Endothelial cell of hepatic sinusoid (primary cell): ENCODE measurements around the gene SASH1.
"Not testable (repeated sequence)": the region's sequence is repeated elsewhere in the genome, so short reads cannot be mapped to it uniquely, and the experiment has no call there.

Experiments
- in situ Hi-C: cut with HindIII; loops from 2 replicates; pipeline ENCODE4 v1.10.0; 2017; ENCODE audit warnings: low sequenced_read_pairs

Gene SASH1

DNA sequence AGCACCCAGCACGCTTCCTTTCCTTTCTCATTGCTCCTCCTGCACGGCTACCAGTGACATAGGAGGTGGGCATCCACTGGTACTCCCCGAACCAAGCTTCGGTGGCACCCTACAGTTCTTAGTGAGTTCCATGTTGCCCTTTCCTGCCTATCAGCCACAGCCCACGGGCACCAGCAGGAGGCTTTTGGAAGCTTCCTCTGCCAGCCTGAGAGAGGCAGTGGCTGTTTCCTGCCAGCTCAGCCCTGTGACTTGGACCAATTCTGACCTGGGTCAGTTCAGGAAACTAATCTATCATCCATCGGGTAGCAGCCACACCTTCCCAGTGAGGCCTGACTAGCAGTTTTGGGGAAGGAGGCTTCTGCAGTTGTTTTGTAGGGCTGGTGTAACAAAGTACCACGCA lies 227.8 kb downstream of the SASH1 start:
- in situ Hi-C loops: loop anchor here (25.0 kb wide), 1 partner anchor 392 kb away; no protein-coding TSS in a partner anchor

DNA sequence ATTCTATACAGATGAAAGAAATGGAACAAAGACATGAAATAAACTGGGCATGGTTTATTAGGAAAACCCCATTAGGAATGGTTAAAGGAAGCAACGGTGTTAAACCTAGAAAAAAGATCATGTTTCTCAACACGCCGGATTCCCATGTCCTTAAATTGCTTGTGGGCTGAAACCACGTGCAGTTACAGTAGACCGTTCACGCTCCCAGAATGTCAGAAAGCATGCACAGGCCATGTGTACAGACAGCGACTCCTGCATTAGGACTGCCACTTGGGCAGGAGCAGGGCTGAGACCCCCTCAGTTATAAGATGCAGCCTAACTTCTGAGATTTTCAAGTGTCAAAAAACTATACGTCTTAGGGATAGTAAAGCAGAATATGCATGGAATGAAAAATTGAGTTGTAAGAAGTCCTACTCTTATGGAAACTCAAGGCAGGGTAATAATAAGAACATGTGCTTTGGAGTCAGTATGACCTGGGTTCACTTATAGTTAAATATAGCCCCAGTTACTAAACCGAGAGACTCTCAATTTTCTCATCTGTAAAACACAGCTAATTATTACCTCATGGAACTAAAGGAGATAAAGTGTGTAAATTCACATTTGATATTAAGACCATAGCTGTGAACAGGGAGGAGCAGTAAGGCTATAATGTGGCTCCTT lies 230.2 kb downstream of the SASH1 start:
- in situ Hi-C loops: loop anchor here (25.0 kb wide), 1 partner anchor 389 kb away; no protein-coding TSS in a partner anchor

DNA sequence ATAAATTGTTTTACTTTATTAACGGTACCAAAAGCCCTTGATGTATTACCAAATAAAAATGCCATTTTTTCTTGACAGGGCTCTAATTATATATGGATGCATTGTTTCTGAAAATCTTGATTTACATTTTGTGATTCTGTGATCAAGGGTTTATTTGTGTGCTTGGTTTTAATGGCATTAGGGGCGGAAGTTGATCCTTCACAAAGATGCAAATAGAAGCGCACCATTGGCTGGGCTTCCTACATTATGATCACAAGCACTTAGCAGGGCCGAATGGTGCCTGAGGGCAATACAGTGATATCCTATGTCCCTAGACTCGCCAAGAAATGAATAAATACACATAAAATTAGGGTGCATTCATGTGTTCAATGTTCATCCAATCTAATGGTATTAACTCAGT lies 231.3 kb downstream of the SASH1 start:
- in situ Hi-C loops: loop anchor here (25.0 kb wide), 1 partner anchor 388 kb away; no protein-coding TSS in a partner anchor

DNA sequence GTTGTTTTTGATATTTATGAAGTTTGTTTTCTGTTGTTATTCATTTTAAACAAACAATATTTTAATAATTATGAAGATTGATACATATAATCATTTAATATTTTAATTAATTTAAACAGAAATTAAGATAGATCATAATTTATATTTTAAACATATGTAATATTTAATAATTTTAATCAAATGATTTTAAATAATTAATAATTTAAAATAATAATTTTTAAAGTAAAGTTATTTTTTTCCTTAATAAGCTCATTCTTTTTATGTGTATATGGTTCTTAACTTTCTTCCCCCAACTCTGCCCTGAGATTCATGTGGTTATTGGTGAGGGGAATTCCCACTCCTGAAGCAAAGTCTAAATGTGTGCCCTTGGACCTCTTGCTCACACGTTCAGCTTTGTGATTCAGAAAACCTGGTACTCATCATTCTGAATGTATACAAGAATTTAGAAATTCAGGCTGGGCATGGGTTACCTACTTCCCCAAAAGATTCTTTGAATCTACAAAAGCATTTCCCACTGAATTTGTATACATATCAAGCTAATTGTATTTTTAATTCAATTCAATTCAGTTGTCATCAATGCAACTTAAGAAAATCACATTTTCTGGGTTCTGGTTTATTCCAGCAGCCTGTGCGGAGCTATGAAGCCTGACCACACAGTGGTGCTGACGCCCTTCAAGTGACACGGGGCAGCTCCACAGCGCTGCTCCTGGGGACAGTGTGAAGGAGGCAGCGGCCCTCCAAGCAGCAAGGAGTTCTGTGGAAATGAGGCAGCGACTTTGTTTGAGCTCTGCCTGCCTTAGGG lies 235.2 kb downstream of the SASH1 start:
- in situ Hi-C loops: no loop called here

DNA sequence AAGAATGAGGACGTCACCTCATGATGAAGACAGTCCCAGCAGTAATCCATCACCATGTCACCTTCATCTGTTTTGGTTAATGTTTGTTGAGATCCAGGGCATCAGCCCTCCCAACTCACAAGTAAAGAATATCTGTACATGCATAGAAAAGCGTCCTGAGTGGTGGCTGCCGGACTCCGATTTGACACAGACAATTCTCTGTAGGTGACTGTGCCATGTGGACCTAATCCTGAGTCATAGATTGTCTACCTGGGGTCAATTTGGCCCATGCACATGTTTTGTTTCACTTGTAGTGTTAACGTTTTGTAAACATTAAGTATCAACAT lies 235.8 kb downstream of the SASH1 start:
- in situ Hi-C loops: no loop called here

DNA sequence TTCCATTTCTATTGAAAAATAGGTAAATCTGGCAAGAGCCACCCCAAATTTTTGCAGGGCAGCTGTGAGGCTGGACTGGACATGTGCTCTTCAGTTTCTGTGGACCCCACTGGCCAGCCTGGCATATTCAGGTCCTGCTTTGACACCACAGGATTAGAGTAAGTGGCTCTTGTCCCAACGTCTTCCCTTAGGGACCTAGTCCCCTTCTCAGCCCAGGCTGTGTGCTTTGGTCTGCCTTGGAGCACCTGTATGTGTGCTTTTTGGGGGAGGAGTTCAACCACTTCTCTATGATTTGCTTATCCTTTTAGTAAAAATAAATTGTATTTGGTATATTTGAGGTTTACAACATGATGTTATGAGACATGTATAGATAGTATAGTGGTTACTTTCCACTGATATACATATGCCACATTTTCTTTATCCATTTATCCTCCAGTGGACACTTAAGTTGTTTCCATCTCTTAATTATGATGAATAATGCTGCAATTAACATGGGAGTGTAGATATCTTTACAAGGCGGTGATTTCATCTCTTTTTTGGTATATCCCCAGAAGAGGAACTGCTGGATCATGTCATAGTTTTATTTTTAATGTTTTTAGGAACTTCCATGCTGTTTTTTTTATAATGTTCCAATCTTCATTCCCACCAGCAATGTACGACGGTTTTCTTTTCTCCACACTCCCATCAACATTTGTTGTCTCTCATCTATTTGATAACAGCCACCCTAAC lies 236.4 kb downstream of the SASH1 start:
- in situ Hi-C loops: no loop called here

DNA sequence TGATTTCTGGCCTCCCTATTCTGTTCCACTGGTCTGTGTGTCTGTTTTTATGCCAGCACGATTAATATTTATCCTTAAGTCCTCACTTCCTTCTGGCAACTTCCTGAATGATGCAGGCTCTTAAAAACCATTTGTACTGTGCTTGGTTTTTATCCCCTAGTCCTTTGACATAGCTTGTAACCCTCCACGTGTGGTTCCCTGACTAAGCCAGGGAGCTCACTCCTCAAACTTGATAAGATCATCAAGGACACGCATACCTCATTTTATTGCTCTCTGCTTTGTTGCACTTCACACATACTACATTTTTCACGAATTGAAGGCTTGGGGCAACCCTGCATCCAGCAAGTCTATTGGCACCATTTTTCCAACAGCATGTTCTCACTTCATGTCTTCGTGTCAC lies 237.8 kb downstream of the SASH1 start:
- in situ Hi-C loops: no loop called here

DNA sequence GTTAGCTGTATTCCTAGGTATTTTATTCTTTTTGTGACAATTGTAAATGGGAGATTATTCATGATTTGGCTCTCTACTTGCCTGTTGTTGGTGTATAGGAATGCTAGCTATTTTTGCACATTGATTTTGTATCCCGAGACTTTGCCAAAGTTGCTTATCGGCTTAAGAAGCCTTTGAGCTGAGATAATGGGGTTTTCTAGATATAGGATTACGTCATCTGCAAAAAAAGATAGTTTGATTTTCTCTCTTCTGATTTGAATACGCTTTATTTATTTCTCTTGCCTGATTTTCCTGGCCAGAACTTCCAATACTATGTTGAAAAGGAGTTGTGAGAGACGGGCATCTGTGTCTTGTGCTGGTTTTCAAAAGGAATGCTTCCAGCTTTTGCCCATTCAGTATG lies 241.0 kb downstream of the SASH1 start:
- in situ Hi-C loops: no loop called here

DNA sequence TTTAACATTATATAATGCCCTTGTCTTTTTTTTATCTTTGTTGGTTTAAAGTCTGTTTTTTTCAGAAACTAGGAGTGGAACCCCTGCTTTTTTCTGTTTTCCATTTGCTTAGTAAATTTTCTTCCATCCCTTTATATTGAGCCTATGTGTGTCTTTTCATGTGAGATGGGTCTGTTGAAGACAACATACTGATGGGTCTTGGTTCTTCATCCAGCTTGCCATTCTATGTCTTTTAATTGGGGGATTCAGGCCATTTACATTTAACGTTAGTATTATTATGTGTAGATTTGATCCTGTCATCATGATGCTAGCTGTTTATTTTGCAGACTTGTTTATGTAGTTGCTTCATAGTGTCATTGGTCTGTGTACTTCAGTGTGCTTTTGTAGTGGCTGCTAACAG lies 243.0 kb downstream of the SASH1 start:
- in situ Hi-C loops: not testable (repeated sequence)

DNA sequence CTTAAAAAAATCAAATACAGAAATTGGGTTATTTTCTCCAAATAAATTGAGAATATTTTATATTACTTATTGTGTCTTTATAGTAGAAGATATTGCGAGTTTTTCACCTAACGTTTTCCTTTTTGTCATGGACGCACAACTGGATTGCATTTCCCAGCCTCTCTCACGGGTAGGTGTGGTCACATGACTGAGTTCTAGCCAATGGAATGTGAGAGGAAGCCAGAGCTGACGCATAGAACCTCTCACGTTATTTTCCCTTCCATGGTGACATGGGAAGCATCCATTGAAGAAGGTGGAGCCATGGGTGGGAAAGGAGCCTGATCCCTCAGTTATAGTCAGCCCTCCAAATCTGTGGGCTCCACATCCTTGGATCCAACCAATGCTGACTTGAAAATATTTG lies 248.2 kb downstream of the SASH1 start:
- in situ Hi-C loops: no loop called here

DNA sequence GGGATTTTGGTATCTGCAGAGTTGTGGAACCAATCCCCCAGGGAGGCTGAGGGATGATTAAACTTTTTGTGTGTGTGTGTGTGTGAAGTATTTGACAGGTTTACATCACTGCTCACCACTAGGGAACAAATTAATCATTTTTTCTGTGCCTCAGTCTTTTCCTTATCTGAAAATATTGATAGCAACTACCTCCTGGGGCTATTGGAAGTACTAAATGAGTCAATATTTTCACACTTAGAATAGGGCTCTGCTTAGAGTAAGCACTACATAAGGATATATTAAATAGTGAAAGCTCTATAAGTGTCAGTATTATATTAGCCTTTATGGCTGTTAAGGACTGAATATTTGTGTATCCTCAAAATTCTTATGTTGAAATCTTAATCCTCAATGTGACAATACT lies 249.0 kb downstream of the SASH1 start:
- in situ Hi-C loops: no loop called here

DNA sequence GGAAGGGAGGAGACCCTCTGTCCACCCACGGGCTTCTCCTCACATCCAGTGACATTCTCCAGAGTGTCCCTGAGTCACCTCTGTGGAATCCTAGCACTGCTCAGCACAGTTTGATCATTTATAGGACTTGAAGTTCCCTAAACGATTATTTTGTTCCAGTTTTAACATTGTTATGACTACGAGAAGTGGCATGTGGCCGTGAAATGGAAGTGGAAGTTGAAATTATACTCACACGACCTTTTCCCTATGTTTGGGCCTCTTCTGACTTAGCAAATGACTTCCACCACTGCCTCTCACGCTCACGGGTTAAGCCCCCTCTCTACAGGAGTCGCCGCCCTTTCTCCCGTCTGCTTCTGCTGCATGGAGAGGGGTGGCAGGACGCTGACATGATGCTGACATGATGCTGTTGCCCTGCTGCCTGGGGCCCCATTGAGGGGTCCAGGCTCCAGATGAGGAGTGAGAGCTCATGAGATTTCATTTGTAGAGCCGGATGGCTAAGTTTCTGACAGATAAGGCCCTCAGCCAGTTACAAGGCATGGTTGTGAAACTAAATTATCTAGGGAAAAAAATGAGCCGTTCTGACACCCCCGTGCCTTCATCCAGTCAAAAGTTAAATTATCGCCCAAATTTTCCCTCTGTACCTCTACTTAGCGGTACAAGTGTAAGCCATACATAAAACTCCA lies 250.6 kb downstream of the SASH1 start:
- in situ Hi-C loops: no loop called here

DNA sequence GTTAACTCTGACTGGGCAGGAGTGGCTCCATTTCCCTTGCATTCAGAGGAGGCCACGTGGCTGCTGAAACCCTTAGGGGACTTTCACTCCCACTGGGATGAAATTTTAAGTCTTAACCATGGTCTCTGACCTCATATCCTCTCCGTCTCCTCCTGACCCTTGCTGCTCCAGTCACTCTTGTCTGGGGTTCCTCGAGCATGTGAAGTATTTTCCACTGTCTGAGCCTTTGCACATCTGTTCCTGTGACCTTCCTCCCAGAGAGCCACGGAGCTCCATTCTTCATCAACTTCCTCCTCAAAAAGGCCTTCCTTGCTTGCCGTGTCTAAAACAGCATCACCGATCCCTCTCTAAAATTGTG lies 251.2 kb downstream of the SASH1 start:
- in situ Hi-C loops: no loop called here

DNA sequence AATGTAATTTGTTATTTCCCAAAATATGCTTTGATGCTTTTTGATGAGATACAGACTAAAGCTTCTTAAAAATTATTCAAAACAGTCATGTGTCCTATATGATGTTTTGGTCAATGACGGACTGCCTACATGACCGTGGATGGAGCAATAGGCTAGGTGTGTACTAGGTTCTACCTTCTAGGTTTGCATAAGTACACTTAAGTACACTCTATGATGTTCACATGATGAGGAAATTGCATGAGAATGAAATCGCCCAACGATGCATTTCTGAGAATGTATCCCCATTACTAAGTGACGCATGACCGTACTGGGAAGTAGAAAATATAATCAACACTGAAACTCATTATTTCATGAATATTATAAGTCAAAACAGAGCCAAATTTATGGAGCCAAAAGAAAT lies 252.9 kb downstream of the SASH1 start:
- in situ Hi-C loops: no loop called here

DNA sequence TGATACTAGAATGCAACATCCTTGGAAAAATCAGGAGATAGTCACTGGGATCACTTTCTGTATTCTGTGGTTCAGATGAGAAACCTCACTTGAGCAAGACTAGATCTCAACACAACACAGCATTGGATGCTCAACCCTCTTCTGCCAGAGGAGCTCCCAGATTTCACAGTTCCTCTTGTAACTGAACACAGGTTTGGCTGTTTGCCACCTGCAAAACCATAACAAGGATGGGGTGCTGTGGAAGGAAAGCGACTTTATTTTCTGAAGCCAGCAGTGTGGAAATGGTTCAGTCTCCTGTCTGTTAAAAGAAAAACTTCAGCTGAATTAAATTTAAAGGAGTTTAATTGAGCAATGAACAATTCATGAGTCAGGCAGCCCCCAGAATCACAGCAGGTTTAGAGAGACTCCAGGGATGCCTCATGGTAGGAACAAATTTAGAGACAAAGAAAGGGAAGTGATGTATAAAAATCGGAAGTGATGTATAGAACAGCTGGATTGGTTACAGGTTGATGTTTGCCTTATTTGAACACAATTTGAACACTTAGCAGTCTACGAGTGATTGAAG lies 254.3 kb downstream of the SASH1 start:
- in situ Hi-C loops: no loop called here

DNA sequence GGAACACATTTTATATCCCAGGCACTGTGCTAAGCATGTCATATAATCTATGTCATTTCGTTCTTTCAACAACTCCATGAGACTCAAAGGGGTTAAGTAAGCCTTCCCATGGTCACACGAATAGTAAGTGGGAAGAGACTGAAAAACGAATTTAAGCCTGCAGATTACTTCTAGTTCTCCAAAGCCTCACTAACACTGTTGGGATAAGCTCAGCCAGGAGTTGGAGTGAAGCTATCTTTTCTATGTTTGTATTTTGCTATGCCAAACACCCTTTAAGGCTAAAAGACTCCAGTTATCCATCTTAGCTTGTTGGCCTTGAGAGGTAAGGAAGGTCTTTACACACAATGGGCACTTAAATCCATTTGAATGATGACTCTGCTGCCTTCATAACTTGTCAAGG lies 256.1 kb downstream of the SASH1 start:
- in situ Hi-C loops: no loop called here

DNA sequence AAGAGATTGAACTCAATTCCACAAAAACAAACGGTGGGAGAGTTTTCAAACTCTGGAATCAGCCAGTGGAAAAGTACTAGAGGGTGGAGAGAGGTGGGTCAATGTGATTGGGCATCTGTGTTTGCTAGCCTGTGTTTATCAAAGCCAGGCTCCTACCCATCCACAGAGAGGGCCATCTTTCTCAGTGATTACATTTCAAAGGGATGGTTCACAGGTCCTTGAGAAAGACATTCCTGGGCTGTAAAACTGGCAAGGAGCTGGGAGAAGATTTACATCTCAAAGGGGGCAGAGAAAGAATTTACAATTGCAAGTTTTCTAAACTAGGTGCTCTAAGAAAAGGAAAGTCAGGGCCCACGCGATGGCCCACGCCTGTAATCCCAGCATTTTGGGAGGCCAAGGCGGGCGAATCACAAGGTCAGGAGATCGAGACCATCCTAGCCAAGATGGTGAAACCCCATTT lies 257.4 kb downstream of the SASH1 start:
- in situ Hi-C loops: no loop called here
